GM12865 (cell line): ENCODE measurements around the gene GNA12.

Experiments
- DNase-seq: peaks from one replicate; pipeline ENCODE4 v3.0.0; 2010; ENCODE audit warnings: low read depth
- H3K4me3 ChIP-seq: 2 replicates; pipeline ENCODE4 v1.5.1; 2011; ENCODE audit warnings: mild to moderate bottlenecking, low read depth, low read length, control low read depth
- TF ChIP-seq, protein P1 (sequence below): IDR thresholded peaks from 2 replicates; pipeline ENCODE4 v1.5.1; 2011; ENCODE audit warnings: low read length, control low read depth, low read depth, inconsistent platforms; ENCODE audit not compliant: insufficient read depth; ENCODE audit errors: missing control alignments

The GNA12 gene

DNA sequence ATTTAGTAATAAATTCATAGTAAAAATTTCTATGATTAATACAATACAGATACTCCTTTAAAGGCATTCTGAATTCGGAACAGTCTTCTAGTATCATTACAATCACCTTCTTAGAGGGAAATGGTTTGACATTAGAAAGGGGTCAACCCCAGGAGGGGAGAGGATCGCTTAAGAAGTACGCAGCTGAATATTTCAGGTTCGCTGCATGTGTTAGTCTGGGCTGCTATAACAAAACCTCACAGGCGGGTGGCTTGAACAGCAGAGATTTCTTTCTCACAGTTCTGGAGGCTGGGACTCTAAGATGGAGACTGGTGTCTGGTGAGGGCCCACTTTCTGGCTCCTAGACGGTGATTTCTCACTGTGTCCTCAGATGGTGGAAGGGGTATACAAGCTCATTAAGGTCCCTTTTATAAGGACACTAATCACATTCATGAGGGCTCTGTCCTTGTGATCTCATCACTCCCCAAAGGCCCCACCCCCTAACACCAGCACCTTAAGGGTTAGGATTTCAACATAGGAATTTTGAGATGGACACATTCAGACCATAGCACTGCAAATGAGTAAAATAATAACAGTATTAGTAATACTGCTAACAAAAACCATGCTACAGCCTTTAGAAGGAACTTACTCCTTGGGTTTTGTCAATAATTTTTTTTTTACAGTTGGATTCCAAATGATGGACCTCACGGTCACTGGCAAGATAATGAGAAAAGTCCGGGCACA, 34.0 kb downstream of the GNA12 start:
- H3K4me3 ChIP-seq = no peak overlapping the region
- TF ChIP-seq, protein P1, sequence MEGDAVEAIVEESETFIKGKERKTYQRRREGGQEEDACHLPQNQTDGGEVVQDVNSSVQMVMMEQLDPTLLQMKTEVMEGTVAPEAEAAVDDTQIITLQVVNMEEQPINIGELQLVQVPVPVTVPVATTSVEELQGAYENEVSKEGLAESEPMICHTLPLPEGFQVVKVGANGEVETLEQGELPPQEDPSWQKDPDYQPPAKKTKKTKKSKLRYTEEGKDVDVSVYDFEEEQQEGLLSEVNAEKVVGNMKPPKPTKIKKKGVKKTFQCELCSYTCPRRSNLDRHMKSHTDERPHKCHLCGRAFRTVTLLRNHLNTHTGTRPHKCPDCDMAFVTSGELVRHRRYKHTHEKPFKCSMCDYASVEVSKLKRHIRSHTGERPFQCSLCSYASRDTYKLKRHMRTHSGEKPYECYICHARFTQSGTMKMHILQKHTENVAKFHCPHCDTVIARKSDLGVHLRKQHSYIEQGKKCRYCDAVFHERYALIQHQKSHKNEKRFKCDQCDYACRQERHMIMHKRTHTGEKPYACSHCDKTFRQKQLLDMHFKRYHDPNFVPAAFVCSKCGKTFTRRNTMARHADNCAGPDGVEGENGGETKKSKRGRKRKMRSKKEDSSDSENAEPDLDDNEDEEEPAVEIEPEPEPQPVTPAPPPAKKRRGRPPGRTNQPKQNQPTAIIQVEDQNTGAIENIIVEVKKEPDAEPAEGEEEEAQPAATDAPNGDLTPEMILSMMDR = no peak
- no peak for DNase-seq

DNA sequence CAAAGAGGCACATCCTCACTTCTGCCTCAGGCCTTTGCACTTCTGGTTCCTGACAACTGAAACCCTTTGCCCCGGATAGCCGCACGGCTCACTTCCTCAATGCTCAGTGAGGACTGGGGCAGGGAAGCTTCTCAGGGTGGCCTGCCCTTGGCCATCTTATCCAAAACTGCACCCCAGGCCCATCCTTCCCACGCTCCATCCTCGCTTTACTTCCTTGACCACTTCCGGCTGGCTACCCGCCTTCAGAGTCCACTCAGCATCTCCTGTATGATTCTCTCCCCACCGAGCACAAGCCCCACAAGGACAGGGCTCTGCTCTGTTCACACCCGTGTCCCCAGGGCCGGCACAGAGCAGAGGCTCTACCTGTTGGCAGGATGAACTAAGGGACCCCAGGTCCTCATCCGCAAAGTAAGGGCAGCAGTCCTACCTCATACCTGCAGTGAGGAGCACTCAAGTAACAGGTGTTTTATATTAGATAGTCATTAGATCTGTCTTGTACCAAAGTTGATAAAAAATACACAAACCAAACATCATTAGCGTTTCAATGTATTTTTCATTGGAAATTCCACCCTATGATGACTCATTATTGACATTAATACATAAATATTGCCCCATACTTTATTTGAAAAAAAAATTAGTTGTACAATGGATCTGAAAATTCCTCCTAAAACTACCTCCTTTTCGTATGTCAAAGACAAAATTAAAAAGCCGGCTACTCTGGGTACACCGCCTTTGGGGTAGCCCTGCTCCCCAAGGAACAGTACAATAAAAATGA, 35.0 kb downstream of the GNA12 start:
- TF ChIP-seq, protein P1 = no peak
- H3K4me3 ChIP-seq = no peak overlapping the region
- peak; percentile 26 for DNase-seq

DNA sequence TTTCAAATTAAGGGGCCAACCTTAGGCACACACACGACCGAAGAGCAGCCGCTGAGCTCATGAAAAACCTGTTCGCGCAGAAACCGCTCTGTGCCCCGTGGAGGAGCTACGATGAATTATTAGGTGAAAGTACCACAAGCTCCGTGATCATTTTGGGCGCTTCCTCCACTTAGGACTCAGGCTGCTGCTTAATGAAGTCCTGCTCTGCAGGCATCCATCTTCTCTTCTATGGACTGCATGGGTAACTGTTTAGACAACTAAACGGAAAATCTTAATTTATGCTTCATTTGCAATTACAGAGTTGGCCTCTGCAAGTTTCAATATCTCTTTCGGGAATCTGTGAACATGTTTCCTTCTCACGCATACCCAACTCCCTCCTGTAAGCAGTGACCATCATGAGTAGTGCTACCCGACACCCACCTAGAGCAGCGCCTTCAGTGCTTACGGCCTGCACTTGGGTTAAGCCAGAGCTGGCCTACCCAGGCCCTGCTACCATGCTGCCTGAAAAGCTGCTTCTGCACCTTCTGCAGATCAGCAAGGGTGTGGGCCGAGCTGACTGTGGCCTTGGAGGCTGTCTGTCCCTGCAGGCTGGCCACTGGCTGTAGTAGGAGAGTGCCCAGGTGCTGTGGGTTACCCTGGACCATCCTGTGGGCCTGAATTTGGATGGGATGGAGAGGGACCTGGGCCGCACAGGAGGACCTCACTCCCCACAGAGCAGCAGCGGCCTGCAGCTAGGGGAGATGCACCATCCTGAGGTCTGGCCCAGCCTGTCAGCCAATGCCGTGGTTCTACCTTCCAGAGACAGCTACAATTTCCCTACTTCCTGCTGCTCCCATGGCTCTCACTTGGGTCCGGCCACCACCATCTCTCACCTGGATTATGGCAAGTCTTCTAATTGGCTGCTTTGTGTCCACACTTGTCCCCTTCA, 36.0 kb downstream of the GNA12 start:
- TF ChIP-seq, protein P1 = no peak
- H3K4me3 ChIP-seq = no peak overlapping the region
- DNase-seq = peak; percentile 25

DNA sequence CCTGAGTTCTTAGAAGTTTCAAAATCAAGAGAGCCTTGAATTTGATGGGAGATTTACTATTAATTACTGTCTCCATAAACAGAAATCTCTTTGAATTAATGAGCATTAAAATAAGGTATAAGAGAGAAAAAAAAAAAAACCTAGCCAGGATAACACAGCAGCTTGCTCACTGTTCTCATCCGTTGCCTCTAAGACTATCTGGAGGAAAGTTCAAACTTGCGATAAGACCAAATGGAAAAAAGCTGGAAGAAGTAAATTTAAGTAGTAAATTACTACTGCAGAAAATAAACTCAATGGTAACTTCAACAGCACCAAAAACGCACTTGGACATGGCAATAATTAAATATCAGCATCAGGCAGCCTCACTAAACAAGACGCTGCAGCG, 36.7 kb downstream of the GNA12 start:
- H3K4me3 ChIP-seq = no peak overlapping the region
- no peak for DNase-seq
- TF ChIP-seq, protein P1 = no peak

DNA sequence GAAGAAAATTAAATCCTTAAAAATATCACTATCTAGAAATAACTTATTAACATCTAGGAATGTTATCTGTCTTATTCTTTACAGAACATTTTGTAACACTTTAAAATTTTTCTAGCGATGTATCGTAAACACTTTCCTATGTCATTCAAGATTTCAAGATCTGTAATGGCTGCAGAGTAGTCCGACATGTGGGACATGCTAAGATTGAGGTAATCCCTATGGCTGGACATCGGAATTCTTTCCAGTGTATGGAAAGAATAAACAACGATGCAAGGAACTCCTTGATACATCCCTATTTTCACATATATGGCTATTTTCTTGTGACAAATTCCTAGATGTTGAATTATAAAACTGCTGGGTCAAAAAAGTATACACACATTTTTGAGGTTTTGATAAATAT, 37.5 kb downstream of the GNA12 start:
- no peak overlapping the region for H3K4me3 ChIP-seq
- TF ChIP-seq, protein P1 = no peak
- DNase-seq = no peak

DNA sequence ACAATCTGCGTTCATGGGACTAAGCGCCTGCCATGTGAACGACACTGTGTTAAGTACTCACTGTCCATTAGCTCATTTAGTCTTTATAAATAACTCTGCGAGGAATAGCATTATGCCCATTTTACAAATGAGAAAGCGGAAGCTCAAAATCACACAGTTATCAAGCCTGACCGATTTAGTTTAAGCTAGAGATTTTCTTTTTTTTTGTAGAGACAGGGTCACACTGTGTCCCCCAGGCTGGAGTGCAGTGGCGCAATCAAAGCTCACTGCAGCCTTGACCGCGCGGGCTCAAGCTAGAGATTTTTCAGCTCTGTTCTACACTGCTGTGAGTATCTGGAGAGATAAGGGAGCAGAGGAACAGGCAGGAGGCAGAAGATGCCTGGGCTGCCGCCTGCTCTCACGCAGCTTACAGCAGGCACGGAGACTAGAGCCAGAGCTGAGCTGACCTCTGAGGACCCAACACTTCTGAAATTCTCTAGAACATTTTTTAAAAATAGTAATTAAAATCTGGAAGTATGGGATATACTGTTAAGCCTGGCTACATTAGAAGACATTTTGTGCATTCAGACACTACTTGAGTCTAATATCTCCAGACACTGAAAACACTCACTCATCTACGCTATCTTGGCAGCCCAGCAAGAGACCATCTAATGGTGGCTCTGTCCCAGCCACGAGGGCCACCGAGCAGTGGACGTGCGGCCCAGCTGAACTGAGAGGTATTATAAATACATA, 38.7 kb downstream of the GNA12 start:
- TF ChIP-seq, protein P1 = no peak
- no peak for DNase-seq
- no peak overlapping the region for H3K4me3 ChIP-seq
